H1 (cell line): ENCODE measurements around the gene GPR137. TPM values are rescaled to one million over a fixed set of nuclear protein-coding genes. Genes with fewer than 3 reads are reported as not detected.

Experiments used
- HDAC6 ChIP-seq: IDR thresholded peaks from one replicate; pipeline ENCODE4 v1.7.1; 2012; ENCODE audit warnings: low read depth, mild to moderate bottlenecking, inconsistent platforms, low read length, moderate library complexity
- KDM4A ChIP-seq: IDR thresholded peaks from one replicate; pipeline ENCODE4 v1.7.1; 2012; ENCODE audit warnings: low read depth, mild to moderate bottlenecking, moderate library complexity, low read length, inconsistent platforms; ENCODE audit not compliant: severe bottlenecking
- POLR2A ChIP-seq, 2 experiments: IDR thresholded peaks; 1 replicate in 1 of 2; 2 replicates in 1 of 2; pipeline ENCODE4 v1.6.1; 2011; ENCODE audit warnings: low read depth in 2 of 2, low read length in 2 of 2, mild to moderate bottlenecking in 2 of 2; ENCODE audit errors: control extremely low read depth in 1 of 2
- RBBP5 ChIP-seq: IDR thresholded peaks from 2 replicates; pipeline ENCODE4 v1.7.1; 2012; ENCODE audit warnings: low read depth, mild to moderate bottlenecking, inconsistent platforms, low read length, moderate library complexity, borderline replicate concordance
- TAF7 ChIP-seq: optimal IDR thresholded peaks from 2 replicates; pipeline ENCODE3; 2011; ENCODE audit warnings: low read depth, mild to moderate bottlenecking, inconsistent platforms, low read length, moderate library complexity, borderline replicate concordance
- TBP ChIP-seq: IDR thresholded peaks from 2 replicates; pipeline ENCODE4 v1.6.1; 2011; ENCODE audit warnings: low read depth, low read length, improper control_type of control experiment
- polyA plus RNA-seq, 7 experiments: library from polyadenylated mRNA; depleted of rRNA in 3 of 7; stranded (reverse) in 5 of 7; unstranded in 2 of 7; fragments of >200 nt in 5 of 7; fragments of 200-250 nt in 2 of 7; gene quantifications; 1 replicate in 5 of 7; 2 replicates in 1 of 7; 4 replicates in 1 of 7; pipeline versions ENCODE4 v1.2.1 to v1.2.3, GENCODE V29; 2011 to 2013; ENCODE audit warnings: missing spikeins in 2 of 7, mixed read lengths in 2 of 7
- total RNA-seq: library from RNA; stranded (reverse); fragmentation: NEBNext Ultra II Directional; extraction: Animal tissue kit (Norgen Biotek cat#: 25700); gene quantifications from 2 replicates; pipeline ENCODE4 v1.2.1, GENCODE V29; 2021

GPR137 gene
- total and polyA plus RNA-seq, 2 of the 8 experiments (the other 6 are each of a cell fraction or from before 2014, with no cell fraction given) = 36.2 to 37.8 TPM

- TF ChIP-seq POLR2A (IDR thresholded peaks at IDR 0.05; ENCODE audit: control extremely low read depth in 1 of 2, low read depth in 2 of 2, low read length in 2 of 2) = peak in 1 of 2 experiments; percentile 95; a peak in 2 of 3 replicates
- peak; percentile 39; the same call in 1 of the 2 replicates for TF ChIP-seq RBBP5
- TF ChIP-seq HDAC6 = no peak
- TF ChIP-seq TAF7 = peak; percentile 34
- TF ChIP-seq TBP = peak; percentile 60
- TF ChIP-seq KDM4A = peak; percentile 70
Measured at GRCh38 chr11:64304316-64305072, 18.8 kb downstream of the GPR137 start (continued).
